GM19023 (cell line): ENCODE results near the gene SDC1.

ENCODE experiments used
- ATAC-seq: cut with Tn5 transposase; IDR thresholded peaks from one replicate; pipeline ENCODE4 v1.9.1; 2021; ENCODE audit warnings: mild to moderate bottlenecking, moderate library complexity; ENCODE audit not compliant: unreplicated experiment

The SDC1 gene

DNA sequence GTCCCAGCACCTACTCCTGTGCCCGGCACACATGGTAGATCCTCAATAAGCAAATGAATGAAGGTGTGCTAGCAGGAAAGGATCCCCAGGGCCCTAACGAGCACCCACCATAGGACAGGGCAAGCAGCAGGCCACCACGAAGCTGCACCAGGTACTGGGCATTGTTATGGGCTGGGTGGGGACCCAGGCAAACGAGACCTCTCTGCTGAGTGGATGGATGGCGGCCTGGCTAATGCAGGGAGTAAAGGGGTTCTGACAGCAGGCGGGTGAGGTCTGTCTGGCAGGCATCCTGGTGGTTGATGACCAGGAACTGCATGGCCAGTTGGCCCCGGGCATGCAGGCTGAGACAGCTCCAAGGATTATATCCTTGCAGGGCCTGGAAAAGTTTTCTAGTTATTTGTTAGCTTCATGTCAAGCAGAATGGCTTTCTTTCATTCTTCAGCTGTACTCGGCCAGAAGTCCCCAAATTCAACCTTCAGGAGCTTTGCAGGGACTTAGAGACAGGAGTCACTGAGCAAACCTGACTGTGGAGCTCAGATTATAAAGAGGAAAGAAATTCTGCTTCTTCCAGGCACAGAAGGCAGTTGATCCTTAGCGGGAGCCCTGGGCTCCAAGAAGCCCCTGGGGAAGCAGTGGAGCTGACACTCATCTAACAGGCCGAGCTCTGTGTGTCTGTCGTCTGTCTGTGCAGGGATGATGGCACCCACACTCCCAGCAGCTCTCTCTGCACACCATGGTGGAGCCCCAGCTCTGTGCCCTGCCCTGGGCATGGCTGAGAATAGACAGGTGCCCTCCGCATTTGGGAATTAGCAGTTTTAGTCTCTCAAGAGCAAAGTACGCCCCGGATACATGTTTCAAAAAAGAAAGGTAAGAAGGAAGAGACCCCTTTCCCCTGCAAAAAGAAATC is 51.2 kb downstream of the SDC1 start:
- ATAC-seq: no peak

DNA sequence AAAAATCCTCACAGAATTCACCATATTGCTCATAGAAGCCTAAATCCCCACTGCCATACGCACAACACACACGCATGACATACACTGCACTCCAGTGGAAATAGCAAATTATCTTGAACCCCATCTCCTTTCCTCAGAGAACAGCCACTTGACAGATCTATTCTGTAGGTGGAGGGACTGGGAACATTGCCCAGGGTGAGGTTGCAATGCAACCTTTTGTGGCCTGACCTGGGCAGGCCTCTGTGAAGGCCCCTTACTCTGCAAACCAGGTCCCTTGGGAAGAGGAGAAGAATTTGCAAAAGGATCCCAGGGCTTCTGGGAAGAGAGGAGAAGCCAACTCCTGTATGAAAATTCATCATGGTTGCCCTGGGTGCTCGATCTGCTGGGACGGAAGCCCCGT is 51.9 kb downstream of the SDC1 start:
- ATAC-seq: no peak

DNA sequence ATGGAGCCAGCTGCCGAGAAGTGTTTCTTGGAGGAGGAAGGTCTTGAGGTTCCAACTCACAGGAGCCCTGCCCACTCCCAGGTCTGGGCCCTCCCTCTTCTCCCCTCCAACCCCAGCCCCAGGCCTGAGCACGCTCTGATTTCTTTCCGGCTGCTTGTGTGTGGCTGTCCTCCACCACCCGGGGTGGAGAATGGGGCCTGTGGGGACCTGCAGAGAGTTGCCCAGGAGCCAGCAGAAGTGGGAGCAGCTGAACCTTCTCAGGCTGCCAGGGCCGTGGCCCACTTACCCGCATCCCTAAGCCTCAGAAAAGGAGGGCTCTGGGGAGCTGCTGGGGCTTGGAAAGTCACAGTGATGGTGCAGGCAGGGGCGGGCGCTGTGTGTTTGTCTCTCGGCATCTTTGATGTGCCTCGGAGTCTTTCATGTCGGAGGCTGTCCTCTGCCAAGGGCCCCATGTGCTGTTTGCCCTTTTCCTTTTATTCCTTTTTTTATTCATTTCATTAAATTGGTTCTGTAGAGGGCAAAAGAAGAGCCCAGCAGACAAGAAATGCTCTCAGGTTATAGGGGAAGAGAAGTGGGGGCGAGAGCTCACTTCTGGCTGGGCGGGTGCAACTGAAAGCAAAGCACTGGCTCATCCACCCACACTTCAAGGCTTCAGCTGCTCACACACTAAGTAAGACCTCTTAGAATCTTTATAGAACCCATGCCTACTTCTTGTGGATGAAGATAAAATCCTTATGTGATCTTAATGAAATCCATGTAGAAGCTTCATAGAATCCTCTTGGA is 52.5 kb downstream of the SDC1 start:
- no peak for ATAC-seq

DNA sequence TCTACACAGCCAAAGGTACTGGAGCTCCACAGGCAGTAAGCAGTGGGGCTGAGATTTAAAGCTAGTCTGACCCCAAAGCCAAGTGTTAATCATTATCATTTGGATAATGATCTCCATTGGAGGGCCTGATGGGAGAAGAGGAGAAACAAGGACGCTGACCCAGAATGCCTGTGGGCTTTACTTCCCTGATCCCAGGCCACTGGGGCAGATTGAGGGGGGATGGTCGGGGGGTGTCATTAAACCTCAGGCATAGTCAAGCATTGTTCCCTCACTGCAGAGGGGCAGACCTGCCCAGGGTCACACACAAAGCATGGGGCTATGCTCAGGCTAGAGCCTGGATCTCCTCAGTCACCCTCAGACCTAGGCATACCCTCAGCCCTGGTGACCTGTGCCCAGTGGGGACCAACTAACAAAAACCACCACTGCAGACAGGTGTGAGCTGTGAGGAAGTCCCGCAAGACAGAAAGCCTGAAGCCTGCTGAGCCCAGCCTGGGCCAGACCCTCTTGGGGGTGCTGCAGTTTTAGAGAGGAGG is 53.4 kb downstream of the SDC1 start:
- ATAC-seq: no peak

DNA sequence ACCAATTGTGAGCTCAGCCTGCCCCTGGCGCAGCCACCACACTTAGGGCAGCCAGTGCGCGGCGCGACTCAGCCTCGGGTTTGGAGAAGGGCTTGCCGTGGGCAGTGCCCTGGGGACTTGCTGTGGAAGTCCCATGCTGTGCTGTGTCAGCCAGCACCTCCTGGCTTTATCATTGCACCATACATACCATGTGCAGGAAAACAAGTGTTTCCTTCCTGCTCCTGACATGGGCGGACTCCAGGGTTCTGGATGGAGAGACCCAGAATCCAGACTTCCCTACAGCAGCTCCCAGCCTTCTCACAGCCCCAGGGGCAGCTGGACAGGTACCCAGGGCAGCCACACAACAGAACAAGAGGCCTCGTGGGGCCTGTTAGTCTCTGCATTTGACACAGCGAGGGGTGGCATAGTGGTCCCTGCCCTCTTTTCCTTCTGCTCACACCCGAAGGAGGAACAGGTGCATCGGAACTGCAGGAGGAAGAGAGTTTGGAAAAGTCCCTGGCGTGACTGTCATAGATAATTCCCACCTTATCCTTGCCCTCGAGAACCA is 54.2 kb downstream of the SDC1 start:
- ATAC-seq: no peak

DNA sequence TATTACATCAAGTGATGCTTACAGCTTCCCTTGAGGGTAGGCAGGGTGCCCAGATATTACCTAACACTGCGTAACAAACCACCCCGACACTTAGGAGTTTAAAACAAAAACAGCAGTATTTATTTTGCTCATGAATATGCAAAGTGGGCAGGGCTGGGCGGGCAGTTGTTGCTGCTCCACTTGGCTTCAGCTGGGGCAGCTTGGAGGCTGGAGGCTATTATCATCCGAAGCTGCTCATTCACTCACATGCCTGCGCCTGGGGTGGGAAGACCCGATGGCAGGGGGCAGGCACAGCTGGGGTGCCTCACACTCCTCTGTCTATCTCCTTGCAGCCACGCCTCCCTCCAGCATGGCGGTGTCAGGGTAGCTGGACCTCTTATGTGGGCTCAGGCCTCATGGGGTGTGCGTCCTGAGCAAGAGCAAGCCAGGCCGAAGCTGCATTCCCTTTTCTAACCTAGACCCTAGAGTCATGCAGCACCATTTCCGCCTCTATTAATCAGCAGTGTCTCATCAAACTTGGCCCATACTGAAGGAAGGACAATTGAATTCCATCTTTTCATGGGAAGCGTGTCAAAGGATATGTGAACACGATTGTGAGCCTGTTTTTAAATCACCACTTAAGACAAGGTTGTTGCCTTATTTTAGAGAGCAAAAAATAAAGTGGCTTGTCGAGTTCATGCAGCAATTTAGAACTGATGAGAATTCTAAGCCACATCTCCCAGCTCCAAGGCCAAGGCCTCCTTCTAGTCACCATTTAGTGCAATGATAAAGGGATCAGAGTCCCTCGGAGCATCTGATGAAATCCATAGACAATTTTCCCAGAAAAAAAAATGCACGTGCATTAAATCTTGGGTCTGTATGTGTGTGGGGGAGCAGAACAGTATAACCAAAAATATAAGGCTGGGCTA is 54.9 kb downstream of the SDC1 start:
- ATAC-seq: no peak

DNA sequence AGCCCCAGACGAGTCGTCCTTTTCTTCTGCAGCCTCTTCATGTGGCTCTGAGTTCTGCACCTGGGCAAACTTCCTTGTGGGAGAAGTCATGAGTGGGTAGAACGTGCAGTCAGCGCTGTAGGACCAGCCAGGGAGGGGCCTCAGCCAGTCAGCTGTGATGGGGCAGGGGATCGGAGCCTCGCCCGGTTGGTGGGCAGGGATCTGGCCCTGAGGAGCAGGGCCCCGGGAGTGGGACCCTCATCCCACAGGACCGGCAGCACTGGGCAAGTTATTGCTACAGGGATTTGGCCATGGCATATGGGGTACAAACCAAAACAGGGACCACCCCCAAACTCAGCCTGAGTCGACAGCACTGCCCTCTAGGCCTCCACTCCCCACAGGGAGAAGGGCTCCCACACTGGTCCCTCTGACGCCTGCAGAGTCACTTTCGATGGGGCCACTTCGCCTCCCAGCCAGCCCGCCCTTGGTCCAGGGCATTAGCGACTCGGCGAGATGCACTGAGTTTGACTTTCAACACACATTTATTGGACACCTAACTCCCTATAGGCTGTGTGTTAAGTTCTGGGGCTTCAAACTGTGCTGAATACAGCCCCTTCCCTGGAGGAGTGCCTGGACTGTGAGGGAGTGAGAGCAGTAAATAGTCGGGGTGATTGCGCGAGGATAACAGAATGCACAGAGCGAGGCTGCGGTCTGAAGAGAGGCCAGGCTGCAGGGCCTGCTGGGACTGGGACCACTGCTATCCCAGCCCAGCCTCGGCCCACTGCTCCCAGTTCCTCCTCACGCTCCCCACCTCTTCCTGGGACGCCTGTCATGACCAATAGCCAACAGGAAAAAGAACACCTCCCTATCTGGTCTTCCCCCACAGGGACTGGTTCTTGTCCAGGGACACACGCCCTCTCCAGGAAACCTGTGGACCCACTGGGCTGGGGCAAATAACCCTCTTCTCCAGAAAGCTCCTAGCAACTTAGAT is 55.9 kb downstream of the SDC1 start:
- no peak for ATAC-seq

DNA sequence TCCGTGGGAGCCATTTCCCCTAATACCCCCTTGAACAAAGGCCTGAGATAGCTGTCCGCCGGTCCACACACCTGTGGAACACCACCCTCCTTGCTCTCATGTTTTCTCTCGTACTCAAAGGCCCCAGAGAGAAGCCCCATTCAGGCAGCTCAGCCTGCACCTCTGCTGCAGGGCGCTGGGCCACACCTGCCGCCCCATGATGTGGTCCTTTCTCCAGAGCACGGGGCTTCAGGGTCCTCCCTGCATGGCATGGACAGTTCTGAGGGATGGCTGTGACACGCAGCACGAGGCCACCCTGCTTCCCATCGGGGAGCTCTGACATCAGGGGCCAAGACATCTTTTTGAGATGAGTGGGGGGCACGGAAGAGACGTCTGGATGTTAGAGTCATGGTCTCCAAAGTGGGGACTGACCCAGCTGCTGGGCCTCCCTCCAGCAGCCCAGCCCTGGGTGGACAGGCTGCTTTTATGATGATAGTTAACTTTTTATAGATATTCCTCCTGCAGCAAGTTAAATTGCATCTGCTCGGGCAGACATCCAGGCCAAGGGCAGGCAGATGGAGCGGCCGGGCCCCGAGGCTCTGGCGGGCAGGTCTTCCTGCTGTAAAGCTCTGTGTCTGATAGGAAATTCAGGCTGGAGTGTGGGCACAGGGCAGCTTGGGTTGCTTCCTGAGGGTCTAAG is 56.7 kb downstream of the SDC1 start:
- ATAC-seq: no peak

DNA sequence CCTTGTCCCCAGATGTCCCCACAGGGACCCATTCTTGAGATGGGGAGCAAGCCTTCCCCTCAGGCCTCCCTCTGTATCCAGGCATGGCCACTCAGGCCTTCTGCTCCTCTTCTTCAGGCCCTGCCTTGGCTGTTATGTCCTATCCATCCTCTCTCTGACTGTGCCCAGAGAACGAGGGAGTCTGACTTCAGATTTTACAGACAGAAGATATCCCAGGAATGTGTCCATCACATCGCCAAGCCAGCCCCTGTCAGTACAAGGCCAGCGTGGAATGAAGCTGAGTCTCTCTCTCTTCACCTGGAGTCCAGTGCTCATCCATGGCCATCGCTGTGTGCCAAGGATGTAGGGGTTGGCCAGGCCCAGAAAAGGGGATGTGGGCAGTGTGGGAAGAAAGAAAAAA is 57.6 kb downstream of the SDC1 start:
- no peak for ATAC-seq

DNA sequence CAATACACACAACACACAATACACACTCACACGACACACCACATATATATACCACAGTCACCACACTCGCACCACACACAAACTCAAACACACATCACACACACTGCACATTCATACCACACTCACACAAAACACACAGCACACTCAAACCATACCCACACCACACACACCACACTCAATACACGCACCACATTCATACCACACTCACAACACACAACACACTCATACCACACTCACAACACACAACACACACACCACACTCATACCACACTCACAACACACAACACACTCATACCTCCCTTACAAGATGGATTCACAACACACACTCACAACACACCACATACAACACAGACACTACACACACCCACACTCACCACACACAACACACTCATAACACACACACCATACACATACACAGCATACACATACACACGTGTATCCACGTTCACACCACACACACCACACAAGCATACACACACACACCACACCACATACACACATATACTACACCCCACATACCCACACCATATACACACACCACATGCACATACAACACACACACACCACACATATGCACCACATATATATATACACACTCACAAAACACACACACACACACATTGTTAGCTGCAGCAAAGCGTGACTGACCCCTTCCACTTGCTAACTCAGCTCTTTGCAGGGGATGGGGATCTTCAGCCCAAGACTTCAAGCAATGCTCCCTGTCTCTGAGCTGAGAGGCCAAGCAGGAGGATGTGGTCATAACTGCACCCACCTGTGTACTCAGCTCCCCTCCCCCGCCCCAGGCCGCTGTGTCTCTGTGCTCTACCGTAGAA is 59.0 kb downstream of the SDC1 start:
- peak; percentile 53 for ATAC-seq

DNA sequence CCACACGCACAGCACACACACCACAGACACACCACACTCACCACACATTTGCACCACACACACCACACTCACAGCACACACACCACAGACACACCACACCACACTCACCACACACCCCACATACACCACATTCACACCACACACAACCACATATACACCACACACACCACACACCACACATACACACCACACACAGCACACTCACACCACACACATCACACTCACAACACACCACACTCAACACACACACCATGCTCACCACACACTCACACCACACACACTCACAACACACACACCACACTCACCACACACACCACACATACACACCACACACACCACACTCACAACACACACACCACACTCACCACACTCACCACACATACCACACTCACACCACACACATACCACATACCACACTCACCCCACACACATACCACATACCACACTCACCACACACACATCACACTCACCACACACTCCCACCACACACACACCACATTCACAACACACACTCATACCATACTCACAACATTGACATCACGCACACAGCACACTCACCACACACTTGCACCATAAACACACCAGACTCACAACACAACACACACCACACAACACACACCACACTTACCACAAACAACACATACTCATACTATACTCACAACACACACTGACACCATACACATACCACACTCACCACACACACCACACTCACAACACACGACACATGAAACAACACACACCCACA is 60.0 kb downstream of the SDC1 start:
- ATAC-seq: no peak

DNA sequence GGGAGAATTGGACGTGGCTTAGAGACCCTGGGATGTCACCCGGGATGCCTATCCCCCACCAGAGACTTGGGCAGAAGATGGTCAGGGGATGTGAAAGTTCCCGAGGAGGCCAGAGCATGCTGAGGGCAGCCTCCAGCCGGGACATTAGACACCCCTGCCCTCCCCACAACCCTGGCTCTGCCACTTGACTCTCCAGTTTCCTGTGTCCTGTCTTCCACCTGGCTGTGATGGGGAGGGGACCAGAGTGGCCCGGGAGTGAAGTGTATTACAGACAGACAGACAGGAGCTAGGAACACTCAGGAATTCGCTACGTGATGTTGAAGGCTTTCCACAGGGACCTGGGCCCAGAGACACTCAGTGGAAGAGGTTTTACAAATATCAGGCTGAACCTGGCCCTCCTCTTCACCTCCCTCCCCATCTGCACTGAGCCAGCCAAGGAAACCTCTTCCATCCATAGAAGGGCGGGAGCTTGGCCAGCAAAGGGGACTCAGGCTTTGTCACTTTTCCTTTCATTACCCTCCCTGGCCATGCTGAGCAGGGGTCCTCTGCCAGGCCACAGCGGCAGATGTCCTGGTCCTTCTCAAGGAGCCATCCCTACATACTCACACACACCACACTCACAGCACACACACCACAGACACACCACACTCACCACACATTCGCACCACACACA is 60.7 kb downstream of the SDC1 start:
- no peak for ATAC-seq

DNA sequence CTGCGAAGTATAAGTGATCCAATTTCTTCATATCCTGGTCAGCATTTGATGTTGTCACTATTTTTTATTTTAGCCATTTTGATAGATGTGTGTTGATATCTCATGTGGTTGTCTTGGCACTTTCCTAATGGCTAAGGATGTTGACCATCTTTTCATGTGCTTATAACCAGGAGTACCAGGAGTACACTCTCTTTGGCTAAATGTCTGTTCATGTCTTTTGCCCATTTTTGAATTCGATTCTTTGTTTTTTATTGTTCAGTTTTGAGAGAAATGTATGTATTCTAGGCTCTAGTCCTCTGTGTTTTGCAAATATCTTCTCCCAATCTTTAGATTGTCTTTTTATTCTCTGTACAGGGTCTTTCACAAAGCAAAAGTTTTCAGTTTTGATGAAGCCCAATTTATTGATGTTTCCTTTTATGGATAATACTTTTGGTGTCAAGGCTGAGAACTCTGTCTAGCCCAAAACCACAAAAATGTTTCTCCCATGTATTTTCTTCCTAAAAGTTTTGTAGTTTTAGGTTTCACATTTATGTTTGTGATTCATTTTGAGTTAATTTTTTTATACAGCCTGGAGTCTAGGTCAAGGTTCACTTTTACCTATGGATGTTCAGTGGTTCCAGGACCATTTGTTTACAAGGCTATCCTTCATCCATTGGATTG is 65.4 kb downstream of the SDC1 start:
- ATAC-seq: no peak

DNA sequence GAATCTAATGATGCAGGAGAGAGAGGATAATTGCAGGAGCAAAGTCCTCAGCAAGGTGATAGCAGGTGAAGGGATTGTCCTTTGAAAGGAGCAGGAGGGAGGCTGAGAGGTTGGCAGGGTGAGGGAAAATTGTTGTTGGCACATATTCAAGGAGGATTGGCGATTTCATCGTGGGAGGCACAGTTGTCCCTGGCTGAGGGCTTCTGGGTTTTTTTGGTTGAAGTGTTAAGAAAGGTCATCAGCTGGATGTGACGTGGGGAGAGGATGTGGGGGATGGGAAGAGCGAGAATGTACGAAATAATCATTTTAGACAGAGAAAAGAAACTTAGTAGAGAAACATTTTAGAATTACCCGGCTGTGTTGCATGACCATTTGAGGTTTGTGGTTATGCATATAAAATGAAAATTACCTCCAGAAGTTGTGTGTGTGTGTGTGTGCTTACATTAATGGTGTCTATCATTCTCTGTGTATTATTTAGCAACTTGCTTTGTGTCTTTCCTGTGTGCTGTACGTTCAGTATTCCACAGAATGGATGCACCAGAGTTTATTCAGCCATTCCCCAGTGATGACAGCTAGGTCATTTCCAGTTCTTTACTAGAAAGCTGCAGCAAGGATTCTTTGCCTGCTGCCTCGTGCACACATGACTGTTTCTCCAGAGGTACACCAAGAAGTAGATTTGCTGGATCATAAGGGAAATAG is 67.6 kb downstream of the SDC1 start:
- ATAC-seq: no peak

DNA sequence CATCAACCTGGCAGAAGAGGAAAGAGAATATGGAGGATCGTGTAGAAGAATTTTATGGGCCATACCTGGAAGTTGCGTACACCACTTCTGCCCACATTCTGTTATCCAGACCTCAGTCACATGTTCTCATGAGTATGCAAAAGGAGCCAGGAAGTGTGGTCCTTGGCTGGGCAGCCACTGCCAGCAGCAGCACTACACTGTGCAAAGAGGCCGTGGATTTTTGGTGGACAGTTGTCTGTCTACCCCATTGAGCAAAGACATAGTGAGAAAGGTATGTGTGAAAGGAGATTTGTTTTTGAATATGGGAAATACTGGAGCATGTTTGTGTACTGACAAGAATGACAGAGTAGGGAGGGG is 68.1 kb downstream of the SDC1 start:
- ATAC-seq: no peak
